Superior temporal gyrus (tissue), 1 donor: ENCODE measurements around the gene BIRC2.
"Not testable (repeated sequence)": the region's sequence is repeated elsewhere in the genome, so short reads cannot be mapped to it uniquely, and the experiment has no call there.

Experiments
- DNase-seq: peaks from one replicate; pipeline ENCODE4 v3.0.0-alpha.2; 2016; ENCODE audit errors: extremely low spot score

Gene BIRC2

GRCh38 chr11:102346748-102347461 is at the start of gene BIRC2:
Gene BIRC2 (plus strand): TSS chr11:102347214. CDS start chr11:102349855, 2,641 bp downstream.
- DNase-seq = peak; percentile 95

DNA sequence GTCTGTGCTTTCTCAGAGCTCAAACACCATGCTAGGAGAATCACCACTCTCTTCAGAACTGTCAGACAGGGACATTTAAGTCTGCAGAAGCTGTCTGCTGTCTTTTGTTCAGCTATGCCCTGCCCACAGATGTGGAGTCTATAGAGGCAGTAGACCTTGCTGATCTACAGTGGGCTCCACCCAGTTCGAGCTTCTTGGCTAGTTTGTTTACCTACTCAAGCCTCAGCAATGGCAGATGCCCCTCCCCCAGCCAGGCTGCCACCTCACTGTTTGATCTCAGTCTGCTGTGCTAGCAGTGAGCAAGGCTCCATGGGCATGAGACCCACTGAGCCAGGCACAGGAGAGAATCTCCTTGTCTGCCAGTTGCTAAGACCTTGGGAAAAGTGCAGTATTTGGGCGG is 46.2 kb upstream of the BIRC2 start:
- DNase-seq = not testable (repeated sequence)

DNA sequence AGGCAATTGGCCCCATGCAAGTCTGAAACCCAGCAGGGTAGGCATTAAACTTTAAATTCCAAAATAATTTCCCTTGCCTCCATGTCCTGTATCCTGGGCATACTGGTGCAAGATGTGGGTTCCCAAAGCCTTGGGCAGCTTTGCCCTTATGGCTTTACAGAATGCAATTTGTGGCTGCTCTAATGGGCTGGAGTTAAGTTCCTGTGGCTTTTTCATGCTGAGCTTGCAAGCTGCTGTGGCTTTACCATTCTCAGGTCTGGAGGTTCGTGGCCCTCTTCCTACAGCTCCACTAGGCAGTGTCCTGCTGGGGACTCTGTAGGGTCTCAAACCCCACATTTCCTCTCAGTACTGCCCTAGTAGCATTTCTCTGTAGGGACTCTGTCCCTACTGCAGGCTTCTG is 44.8 kb upstream of the BIRC2 start:
- DNase-seq = no peak

GRCh38 chr11:102304686-102305085 is 42.3 kb upstream of the BIRC2 start:
- no peak for DNase-seq

- no peak for DNase-seq
These were observed 41.5 kb upstream of the BIRC2 start for GRCh38 chr11:102305352-102306047.

DNA sequence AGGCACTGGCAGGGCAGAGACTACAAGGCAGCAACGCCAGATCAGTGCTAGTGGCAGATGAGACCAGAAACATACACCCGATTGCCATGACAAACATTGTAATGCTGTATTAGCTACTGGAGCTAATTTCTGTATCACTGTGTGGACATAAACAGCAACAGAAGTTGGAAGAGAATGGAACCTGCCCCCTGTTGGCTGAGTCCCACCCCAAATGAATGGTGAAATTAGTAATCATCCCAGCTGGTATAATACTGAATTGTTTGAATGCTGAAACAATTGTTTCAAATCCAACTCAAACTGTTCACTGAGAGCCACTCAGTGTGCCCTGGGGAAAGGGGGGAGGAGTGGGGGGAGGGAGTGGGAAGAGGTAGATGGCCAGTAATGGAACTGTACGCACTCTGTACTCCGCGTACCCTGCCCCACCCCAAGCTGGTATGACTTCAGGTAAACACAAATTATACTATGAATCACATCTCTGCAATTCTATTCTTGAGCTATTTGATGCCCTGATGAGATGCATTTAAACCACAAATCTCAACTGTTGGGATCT is 40.9 kb upstream of the BIRC2 start:
- peak; percentile 57 for DNase-seq

- no peak for DNase-seq
These were observed 39.9 kb upstream of the BIRC2 start for GRCh38 chr11:102306817-102307726.

- no peak for DNase-seq
These were observed 39.3 kb upstream of the BIRC2 start for GRCh38 chr11:102307727-102308038.

GRCh38 chr11:102309621-102310541 is 37.1 kb upstream of the BIRC2 start:
- DNase-seq = no peak

- peak; percentile 36 for DNase-seq
These were observed 34.3 kb upstream of the BIRC2 start for GRCh38 chr11:102312667-102313066.

DNA sequence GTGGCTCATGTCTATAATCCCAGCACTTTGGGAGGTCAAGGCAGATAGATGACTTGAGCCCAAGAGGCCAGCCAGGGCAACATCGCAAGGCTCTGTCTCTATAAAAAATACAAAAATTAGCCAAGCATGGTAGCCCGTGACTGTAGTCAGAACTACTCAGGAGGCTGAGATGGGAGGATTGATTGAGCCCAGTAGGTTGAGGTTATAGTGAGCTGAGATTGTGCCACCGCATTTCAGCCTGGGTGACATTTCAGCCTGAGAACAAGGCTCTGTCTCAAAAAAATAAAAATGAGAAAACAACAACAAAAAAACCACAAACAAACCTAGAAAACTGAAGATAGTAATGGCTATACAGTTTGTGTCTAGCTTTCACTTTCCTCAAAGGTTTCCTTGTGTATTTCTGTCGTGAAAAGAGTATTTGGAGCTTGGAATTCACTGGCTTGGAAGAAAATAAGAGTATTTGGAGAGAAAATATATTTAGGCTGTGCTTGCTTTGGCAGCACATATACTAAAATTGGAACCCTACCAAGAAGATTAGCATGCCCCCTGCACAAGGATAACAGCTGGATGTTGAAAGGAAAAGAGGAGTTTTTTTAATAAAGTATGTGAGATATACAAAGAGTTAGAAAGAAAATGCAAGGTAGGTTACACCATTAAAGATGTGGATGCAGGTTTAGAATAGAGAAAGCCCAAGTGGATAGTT is 33.6 kb upstream of the BIRC2 start:
- DNase-seq = no peak

- no peak for DNase-seq
These were observed 32.2 kb upstream of the BIRC2 start for GRCh38 chr11:102314784-102315183.

- DNase-seq = no peak
These were observed 30.6 kb upstream of the BIRC2 start for GRCh38 chr11:102316346-102316904.

GRCh38 chr11:102317099-102317767 is 29.8 kb upstream of the BIRC2 start, which contains the start of gene BIRC3:
Gene BIRC3 (plus strand): TSS chr11:102317484. CDS start chr11:102324510, 7,026 bp downstream.
- peak; percentile 63 for DNase-seq

GRCh38 chr11:102317768-102318103 is 29.3 kb upstream of the BIRC2 start:
- DNase-seq = no peak

GRCh38 chr11:102318469-102318868 is 28.5 kb upstream of the BIRC2 start:
- no peak for DNase-seq

GRCh38 chr11:102319544-102319943 is 27.5 kb upstream of the BIRC2 start:
- DNase-seq = no peak

GRCh38 chr11:102320188-102320587 is 26.8 kb upstream of the BIRC2 start:
- no peak for DNase-seq

DNA sequence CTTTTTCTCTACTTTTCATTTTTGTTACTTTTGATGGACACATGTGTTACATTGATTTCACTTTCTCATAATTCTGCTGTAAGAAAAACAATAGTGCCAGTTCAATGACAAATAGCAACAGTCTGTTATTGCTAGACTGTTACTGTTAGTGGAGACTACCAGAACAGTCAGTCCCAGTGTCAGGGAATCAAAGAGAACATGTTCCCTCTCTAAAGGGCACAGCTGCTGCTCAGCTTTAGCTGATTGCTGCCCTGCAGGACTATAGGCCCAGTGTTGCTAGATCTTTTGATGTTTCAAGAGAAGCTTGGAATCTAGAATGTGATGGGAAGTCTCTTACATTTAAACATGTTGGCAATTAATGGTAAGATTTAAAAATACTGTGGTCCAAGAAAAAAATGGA is 26.3 kb upstream of the BIRC2 start:
- peak; percentile 64 for DNase-seq

GRCh38 chr11:102322560-102322959 is 24.5 kb upstream of the BIRC2 start:
- no peak for DNase-seq
